Fibroblast of mammary gland (primary cell): Measurements from ENCODE around the gene KDM5C.
A peak's percentile ranks its signal among the peaks of the same experiment; 100 is the strongest.

Experiments used
- DNase-seq: peaks from one replicate; pipeline ENCODE4 v3.0.0-alpha.2; 2010; ENCODE audit warnings: low read depth
- H3K4me3 ChIP-seq: 2 replicates; pipeline ENCODE4 v1.5.1; 2011; ENCODE audit warnings: low read depth, mild to moderate bottlenecking, low read length, moderate library complexity; ENCODE audit not compliant: control insufficient read depth
- TF ChIP-seq, protein P1 (sequence below): conservative IDR thresholded peaks from 2 replicates; pipeline ENCODE4 v1.5.1; 2011; ENCODE audit warnings: low read depth, low read length, inconsistent platforms; ENCODE audit not compliant: control insufficient read depth, insufficient read depth

The KDM5C gene

DNA sequence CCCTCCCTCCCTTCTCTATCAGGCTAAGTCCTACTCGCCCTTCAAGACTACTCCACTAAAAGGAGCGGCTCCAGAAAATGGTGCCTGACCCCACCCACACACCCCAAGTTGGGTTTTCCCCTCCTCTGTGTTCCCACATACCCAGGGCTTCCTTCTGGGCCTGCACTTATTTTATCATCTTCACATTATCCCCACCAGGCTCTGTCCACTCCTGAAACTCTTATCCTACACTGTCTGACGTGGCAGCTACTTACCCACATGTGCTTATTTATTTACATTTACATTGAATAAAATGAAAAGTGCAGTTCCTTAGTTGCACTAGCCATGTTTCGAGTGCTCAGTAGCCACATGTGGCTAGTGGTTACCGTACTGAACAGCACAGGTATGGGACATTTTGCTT, 5.1 kb upstream of the KDM5C start:
- TF ChIP-seq, protein P1, sequence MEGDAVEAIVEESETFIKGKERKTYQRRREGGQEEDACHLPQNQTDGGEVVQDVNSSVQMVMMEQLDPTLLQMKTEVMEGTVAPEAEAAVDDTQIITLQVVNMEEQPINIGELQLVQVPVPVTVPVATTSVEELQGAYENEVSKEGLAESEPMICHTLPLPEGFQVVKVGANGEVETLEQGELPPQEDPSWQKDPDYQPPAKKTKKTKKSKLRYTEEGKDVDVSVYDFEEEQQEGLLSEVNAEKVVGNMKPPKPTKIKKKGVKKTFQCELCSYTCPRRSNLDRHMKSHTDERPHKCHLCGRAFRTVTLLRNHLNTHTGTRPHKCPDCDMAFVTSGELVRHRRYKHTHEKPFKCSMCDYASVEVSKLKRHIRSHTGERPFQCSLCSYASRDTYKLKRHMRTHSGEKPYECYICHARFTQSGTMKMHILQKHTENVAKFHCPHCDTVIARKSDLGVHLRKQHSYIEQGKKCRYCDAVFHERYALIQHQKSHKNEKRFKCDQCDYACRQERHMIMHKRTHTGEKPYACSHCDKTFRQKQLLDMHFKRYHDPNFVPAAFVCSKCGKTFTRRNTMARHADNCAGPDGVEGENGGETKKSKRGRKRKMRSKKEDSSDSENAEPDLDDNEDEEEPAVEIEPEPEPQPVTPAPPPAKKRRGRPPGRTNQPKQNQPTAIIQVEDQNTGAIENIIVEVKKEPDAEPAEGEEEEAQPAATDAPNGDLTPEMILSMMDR: no peak
- no peak for DNase-seq
- no peak overlapping the region for H3K4me3 ChIP-seq

DNA sequence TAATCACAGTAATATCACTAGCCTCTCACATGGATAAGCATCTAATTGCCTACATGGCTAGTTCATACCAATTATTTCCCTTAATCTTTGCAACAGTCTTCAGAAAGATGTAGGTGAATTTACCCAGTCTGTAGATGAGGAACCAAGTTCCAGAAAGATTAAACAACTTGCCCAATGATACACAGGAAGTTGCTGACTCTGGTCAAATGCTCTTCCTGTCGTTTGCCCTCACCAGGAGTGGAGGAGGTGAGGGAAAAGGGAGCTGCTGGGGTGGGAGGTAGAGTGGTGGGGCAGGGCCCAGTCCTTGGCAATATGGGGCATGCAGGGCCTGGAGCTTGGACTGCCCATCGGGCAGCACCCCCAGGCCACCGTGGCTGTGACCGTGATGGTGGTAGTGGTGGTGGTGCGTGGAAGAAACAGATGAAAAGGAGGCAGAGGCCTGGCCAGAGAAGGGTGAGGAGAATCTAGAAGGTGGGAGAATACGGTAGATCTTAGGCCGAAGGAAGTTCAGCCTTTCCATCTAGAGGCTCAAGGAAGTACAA, 2.3 kb upstream of the KDM5C start:
- DNase-seq: no peak
- TF ChIP-seq, protein P1: no peak
- no peak overlapping the region for H3K4me3 ChIP-seq

DNA sequence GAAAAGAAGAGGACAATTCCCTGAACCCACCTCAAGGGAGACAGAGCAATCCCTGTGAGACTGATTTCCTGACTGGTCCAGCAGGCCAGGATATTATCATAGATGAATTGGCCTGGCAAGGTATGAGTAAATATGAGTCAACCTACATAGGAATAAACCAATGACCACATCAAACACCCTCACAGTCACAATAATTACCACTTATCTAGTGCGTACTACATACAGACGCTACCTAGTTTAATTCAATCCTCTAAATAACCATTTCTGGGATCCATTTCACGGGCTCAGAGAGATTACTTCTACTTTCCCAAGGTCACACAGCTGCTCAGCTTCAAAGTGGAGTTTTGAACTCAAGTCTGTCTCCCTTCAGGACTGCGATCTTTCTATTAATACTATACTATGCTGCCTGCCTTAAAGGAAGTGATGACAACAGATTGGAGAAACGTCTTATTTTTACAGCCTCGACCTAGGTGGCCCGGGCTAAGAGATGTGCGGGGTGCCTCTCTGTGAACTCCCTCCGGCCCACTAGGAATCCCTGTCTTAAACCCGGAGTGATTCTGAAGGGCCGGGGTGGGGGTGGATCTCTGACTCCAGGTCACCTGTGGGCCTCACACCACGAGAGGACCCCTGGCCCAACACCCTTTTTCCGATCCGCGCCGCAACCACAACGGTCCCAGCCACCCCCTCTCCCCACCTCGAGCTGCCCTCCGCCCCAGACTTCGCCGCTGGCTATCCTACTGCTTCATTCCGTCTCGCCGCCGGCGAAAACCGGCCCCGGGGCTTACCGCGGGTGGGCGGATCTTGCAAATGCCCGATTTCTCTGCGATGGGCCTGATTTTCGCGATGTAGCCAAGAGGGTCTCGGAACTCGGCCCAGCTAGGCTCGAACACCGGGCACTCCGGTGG, 800 bp downstream of the KDM5C start:
- peak; percentile 88 for DNase-seq
- TF ChIP-seq, protein P1: no peak
- H3K4me3 ChIP-seq: peak overlapping the region; percentile 74

DNA sequence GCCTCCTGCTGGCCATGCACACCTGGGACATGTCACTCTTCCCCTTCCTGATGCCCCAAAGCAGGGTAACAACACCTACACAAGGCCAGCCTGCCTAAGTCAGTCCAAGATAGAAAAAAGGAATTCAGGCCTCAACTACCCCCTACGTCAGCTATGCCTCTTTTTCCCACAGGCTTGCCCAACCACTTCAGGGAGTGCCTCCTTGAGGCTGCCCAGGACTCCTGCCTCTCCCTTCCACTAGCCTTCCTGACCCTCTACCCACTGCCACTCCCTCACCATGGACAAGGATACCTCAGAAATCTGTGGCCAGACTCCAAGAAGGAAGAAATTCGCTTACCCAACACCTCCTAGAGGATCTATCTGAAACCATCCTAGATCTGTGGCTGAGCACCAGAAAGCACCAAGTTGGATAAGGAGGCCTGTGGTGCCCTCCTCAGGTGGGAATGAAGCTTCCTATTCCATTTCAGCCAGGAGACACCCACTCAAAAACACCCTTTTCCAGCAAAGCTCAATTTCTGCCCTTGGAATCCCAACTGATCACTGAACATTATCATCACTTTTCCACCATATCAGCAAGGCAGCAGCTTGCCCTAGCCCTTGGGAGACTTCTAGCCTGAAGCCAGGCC, 1.8 kb downstream of the KDM5C start:
- DNase-seq: peak; percentile 8
- peak overlapping the region; percentile 74 for H3K4me3 ChIP-seq
- TF ChIP-seq, protein P1: no peak

DNA sequence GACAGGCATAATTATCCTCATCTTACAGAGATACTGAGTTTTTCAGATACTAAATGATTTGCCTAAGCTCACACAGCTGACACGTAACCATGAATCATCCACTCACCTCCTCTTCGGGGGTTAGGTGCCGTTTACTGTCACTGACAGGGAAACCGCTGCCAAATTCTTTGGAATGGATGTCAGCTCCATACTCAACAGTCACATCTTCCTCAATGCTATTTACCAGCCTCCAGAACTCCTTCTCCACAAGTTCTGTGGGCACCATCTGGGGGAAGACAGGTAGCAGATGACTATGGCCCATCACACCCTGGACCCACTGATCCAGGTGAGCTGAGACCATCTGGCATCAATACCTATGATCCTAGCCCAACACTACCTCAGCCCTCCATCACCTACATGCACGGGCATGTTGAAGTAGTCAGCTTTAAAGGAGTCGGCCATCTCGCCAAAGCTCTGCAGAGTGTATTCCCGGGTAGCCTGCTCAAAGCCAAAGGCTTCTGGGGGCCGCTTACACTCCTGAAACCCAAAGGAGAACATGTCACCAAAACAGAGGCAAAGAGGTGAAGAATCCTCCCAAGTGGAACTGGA, 13.5 kb downstream of the KDM5C start:
- H3K4me3 ChIP-seq: no peak overlapping the region
- TF ChIP-seq, protein P1: no peak
- DNase-seq: peak; percentile 58

DNA sequence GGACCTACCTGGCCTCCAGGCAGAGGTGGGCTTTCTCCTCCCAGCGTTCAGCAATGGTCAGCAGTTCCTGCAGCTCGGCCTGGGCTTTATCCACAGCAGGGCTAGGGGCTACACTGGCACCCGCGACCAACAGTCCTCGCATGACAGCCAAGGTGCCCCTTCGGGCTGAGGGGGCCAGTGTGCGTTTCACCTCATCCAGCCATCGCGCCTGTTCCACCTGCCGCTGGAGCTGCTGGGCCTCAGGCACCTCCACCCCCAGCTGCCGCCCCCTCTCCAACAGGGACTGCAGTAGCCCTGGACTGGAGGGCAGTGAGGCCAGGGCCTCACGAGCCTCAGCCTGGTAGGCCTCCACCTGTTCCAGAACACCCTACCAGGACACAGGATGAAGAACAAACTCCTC, 28.3 kb downstream of the KDM5C start:
- TF ChIP-seq, protein P1: no peak
- DNase-seq: no peak
- H3K4me3 ChIP-seq: no peak overlapping the region
